T-helper 2 cell treated with Interferon-gamma antibody and Interleukin-4, amounts not matched to agents 100 ng/mL and 5 ng/mL, for 36 hours (primary cell): ENCODE results near the gene CCDC51. TPM values are rescaled to one million over a fixed set of nuclear protein-coding genes. Genes with fewer than 3 reads are reported as not detected.
"Not testable (repeated sequence)": the region's sequence is repeated elsewhere in the genome, so short reads cannot be mapped to it uniquely, and the experiment has no call there.

ENCODE experiments used
- intact Hi-C: fragments of 100-400 bp; cut with micrococcal nuclease; formaldehyde crosslinking; loops from one replicate; pipeline ENCODE4 v1.15.1; 2023
- total RNA-seq: library from RNA; stranded (reverse); gene quantifications from 2 replicates; pipeline ENCODE4 v1.2.3, GENCODE V29; 2022

The CCDC51 gene
- 14.2 and 16.4 TPM in 2 replicates for total RNA-seq

GRCh38 chr3:48439820-48440589, at the start of gene CCDC51, which contains the start of gene TMA7:
TSS of gene CCDC51 (minus strand) at chr3:48440119. CDS start at chr3:48435128, 4,991 bp downstream.
TSS of gene TMA7 (plus strand) at chr3:48440257. CDS start at chr3:48440297, 40 bp downstream.
- intact Hi-C loops, result loop anchor here (1.0 to 2.0 kb wide), 3 partner anchors 33 to 116 kb away; partner anchors contain the start of genes PFKFB4 and SHISA5

- intact Hi-C loops, result no loop called here
Observed at GRCh38 chr3:48486952-48487351, 47.0 kb upstream of the CCDC51 start.

GRCh38 chr3:48482822-48483221, 42.9 kb upstream of the CCDC51 start:
- intact Hi-C loops, result not testable (repeated sequence)

- intact Hi-C loops, result not testable (repeated sequence)
Observed at GRCh38 chr3:48480891-48481290, 41.0 kb upstream of the CCDC51 start.

- intact Hi-C loops, result loop anchor here (1.0 to 2.0 kb wide), 3 partner anchors 13 to 36 kb away; a partner anchor contains a TSS
Observed at GRCh38 chr3:48478626-48479555, 39.0 kb upstream of the CCDC51 start.

GRCh38 chr3:48477959-48478520, 38.1 kb upstream of the CCDC51 start:
- intact Hi-C loops, result loop anchor here (2.0 kb wide), 2 partner anchors 29 to 37 kb away; no protein-coding TSS in a partner anchor

GRCh38 chr3:48476426-48477053, 36.6 kb upstream of the CCDC51 start:
- intact Hi-C loops, result no loop called here

GRCh38 chr3:48475188-48475587, 35.3 kb upstream of the CCDC51 start:
- intact Hi-C loops, result no loop called here

GRCh38 chr3:48474619-48475018, 34.7 kb upstream of the CCDC51 start:
- intact Hi-C loops, result no loop called here

- intact Hi-C loops, result not testable (repeated sequence)
Observed at GRCh38 chr3:48474031-48474430, 34.1 kb upstream of the CCDC51 start.

- intact Hi-C loops, result loop anchor here (2.0 kb wide), 2 partner anchors 33 to 83 kb away; partner anchors contain the start of genes CCDC51, PFKFB4 and TMA7
Observed at GRCh38 chr3:48473617-48473952, 33.7 kb upstream of the CCDC51 start.

- intact Hi-C loops, result loop anchor here (1.0 to 2.0 kb wide), 3 partner anchors 32 to 183 kb away; partner anchors contain the start of genes CCDC51, PFKFB4 and TMA7
Observed at GRCh38 chr3:48472923-48473616, 33.2 kb upstream of the CCDC51 start.

GRCh38 chr3:48472673-48472922, 32.7 kb upstream of the CCDC51 start:
- intact Hi-C loops, result loop anchor here (1.0 to 2.0 kb wide), 3 partner anchors 32 to 184 kb away; partner anchors contain the start of genes CCDC51, PFKFB4 and TMA7

- intact Hi-C loops, result no loop called here
Observed at GRCh38 chr3:48470286-48470685, 30.4 kb upstream of the CCDC51 start.

- intact Hi-C loops, result no loop called here
Observed at GRCh38 chr3:48469046-48469915, 29.4 kb upstream of the CCDC51 start.

GRCh38 chr3:48468329-48468731, 28.4 kb upstream of the CCDC51 start:
- intact Hi-C loops, result no loop called here

- intact Hi-C loops, result no loop called here
Observed at GRCh38 chr3:48467473-48468267, 27.8 kb upstream of the CCDC51 start.

GRCh38 chr3:48467110-48467454, 27.2 kb upstream of the CCDC51 start:
- intact Hi-C loops, result no loop called here
